Measurements from ENCODE around the gene ALDH3A1.

Gene ALDH3A1

DNA sequence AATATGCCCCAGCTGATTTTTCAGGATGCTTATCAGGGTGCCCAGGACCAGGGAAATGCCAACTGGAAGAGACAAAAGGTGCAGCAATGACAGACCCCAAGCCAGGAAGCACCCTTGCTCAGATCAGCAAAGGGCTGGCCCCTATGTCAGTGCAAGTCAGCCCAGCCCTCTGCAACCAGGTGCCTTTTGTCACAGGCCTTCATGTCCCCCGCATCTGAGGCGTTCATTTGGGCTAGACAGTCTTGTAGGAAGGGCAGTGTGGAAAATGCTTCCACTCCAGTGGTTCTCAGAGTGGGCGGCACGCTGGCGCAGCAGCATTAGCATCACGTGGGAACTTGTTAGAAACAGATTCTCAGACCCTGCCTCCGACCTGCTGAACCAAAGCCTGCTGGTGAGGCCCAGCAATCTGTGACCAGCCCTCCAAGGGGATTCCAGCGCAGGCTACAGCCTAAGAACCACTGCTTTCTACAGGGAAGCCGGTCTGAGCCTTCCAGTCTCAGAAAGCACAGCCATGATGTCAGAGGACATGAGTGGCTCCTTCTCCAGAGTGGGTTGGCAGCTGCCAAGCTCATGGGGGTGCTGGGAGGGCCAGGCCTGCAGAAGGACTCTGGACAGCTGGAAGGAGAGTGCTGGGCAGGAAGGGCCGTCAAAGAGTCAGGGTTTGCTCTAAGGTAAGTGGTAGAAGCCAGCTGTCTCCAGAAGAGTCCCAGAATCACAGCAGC, 44.8 kb downstream of the ALDH3A1 start:
- no peak for DNase-seq (ENCODE audit: low read depth)

- no peak for DNase-seq (ENCODE audit: low read depth)
Measured at GRCh38 chr17:19702217-19702641, 45.9 kb downstream of the ALDH3A1 start.

All from stimulated activated CD8-positive, alpha-beta memory T cell treated with anti-CD3 and anti-CD28 coated beads, Interleukin-4, amount 100 ng/mL, for 24 hours (primary cell).